ENCODE measurements around the gene HDAC3.

HDAC3 gene

GRCh38 chr5:141637767-141638419 is 1.2 kb upstream of the HDAC3 start:
- Histone ChIP-seq H3K4me3 (ENCODE audit: low read length) (peak overlapping the region; percentile 84), H3K9me3 (ENCODE audit: low read length) (no peaks in the 10 kb centered on the region), H3K36me3 (ENCODE audit: insufficient read depth, low read length) (peaks cover 11% of the 10 kb centered on the region), H2AFZ (ENCODE audit: low read depth, low read length) (peak overlapping the region; percentile 97), H3K4me1 (ENCODE audit: insufficient read depth, low read length) (peaks cover 23% of the 10 kb centered on the region), H3K27me3 (ENCODE audit: insufficient read depth, low read length) (no peaks in the 10 kb centered on the region)

GRCh38 chr5:141637123-141637766 is 596 bp upstream of the HDAC3 start:
- H3K4me3 ChIP-seq (ENCODE audit: low read length), result peak overlapping the region; percentile 84
- H3K27me3 ChIP-seq (ENCODE audit: insufficient read depth, low read length), result no peaks in the 10 kb centered on the region
- H3K9me3 ChIP-seq (ENCODE audit: low read length), result no peaks in the 10 kb centered on the region
- H2AFZ ChIP-seq (ENCODE audit: low read depth, low read length), result peak overlapping the region; percentile 97
- peaks cover 23% of the 10 kb centered on the region for H3K4me1 ChIP-seq (ENCODE audit: insufficient read depth, low read length)
- H3K36me3 ChIP-seq (ENCODE audit: insufficient read depth, low read length), result peaks cover 17% of the 10 kb centered on the region

GRCh38 chr5:141636106-141636412 is 590 bp downstream of the HDAC3 start:
- Histone ChIP-seq H3K9me3 (ENCODE audit: low read length) (no peaks in the 10 kb centered on the region), H3K36me3 (ENCODE audit: insufficient read depth, low read length) (peaks cover 19% of the 10 kb centered on the region), H3K4me3 (ENCODE audit: low read length) (peak overlapping the region; percentile 84), H2AFZ (ENCODE audit: low read depth, low read length) (peak overlapping the region; percentile 97), H3K27me3 (ENCODE audit: insufficient read depth, low read length) (no peaks in the 10 kb centered on the region), H3K4me1 (ENCODE audit: insufficient read depth, low read length) (peaks cover 23% of the 10 kb centered on the region)

GRCh38 chr5:141635646-141636045 is 1.0 kb downstream of the HDAC3 start:
- H3K9me3 ChIP-seq (ENCODE audit: low read length), result no peaks in the 10 kb centered on the region
- no peak overlapping the region for H2AFZ ChIP-seq (ENCODE audit: low read depth, low read length)
- peaks cover 23% of the 10 kb centered on the region for H3K4me1 ChIP-seq (ENCODE audit: insufficient read depth, low read length)
- H3K4me3 ChIP-seq (ENCODE audit: low read length), result peak overlapping the region; percentile 84
- H3K36me3 ChIP-seq (ENCODE audit: insufficient read depth, low read length), result peaks cover 20% of the 10 kb centered on the region
- H3K27me3 ChIP-seq (ENCODE audit: insufficient read depth, low read length), result no peaks in the 10 kb centered on the region

- H3K36me3 ChIP-seq (ENCODE audit: insufficient read depth, low read length), result peaks cover 26% of the 10 kb centered on the region
Observed at GRCh38 chr5:141634720-141635119, 1.9 kb downstream of the HDAC3 start.

GRCh38 chr5:141633871-141634561 is 2.6 kb downstream of the HDAC3 start:
- H3K4me1 ChIP-seq (ENCODE audit: insufficient read depth, low read length), result peaks cover 23% of the 10 kb centered on the region
- no peak overlapping the region for H2AFZ ChIP-seq (ENCODE audit: low read depth, low read length)
- H3K36me3 ChIP-seq (ENCODE audit: insufficient read depth, low read length), result peaks cover 33% of the 10 kb centered on the region
- no peak overlapping the region for H3K4me3 ChIP-seq (ENCODE audit: low read length)
- no peaks in the 10 kb centered on the region for H3K9me3 ChIP-seq (ENCODE audit: low read length)
- H3K27me3 ChIP-seq (ENCODE audit: insufficient read depth, low read length), result no peaks in the 10 kb centered on the region

More at GRCh38 chr5:141634720-141635119, 1.9 kb downstream of the HDAC3 start:
- Histone ChIP-seq H2AFZ (ENCODE audit: low read depth, low read length) (no peak overlapping the region), H3K9me3 (ENCODE audit: low read length) (no peaks in the 10 kb centered on the region), H3K4me3 (ENCODE audit: low read length) (no peak overlapping the region), H3K27me3 (ENCODE audit: insufficient read depth, low read length) (no peaks in the 10 kb centered on the region), H3K4me1 (ENCODE audit: insufficient read depth, low read length) (peaks cover 23% of the 10 kb centered on the region)

GRCh38 chr5:141632650-141633049 is 4.0 kb downstream of the HDAC3 start:
- Histone ChIP-seq H2AFZ (ENCODE audit: low read depth, low read length) (no peak overlapping the region), H3K36me3 (ENCODE audit: insufficient read depth, low read length) (peaks cover 44% of the 10 kb centered on the region), H3K4me1 (ENCODE audit: insufficient read depth, low read length) (peaks cover 18% of the 10 kb centered on the region), H3K27me3 (ENCODE audit: insufficient read depth, low read length) (no peaks in the 10 kb centered on the region), H3K4me3 (ENCODE audit: low read length) (no peak overlapping the region), H3K9me3 (ENCODE audit: low read length) (no peaks in the 10 kb centered on the region)

- Histone ChIP-seq H3K36me3 (ENCODE audit: insufficient read depth, low read length) (peaks cover 60% of the 10 kb centered on the region), H3K4me3 (ENCODE audit: low read length) (no peak overlapping the region), H3K27me3 (ENCODE audit: insufficient read depth, low read length) (no peaks in the 10 kb centered on the region), H3K4me1 (ENCODE audit: insufficient read depth, low read length) (peaks cover 12% of the 10 kb centered on the region), H3K9me3 (ENCODE audit: low read length) (no peaks in the 10 kb centered on the region), H2AFZ (ENCODE audit: low read depth, low read length) (no peak overlapping the region)
Observed at GRCh38 chr5:141630570-141631140, 6.0 kb downstream of the HDAC3 start.

GRCh38 chr5:141628175-141628788 is 8.4 kb downstream of the HDAC3 start:
- Histone ChIP-seq H3K9me3 (ENCODE audit: low read length) (no peaks in the 10 kb centered on the region), H3K27me3 (ENCODE audit: insufficient read depth, low read length) (no peaks in the 10 kb centered on the region), H3K4me3 (ENCODE audit: low read length) (no peak overlapping the region), H2AFZ (ENCODE audit: low read depth, low read length) (no peak overlapping the region), H3K36me3 (ENCODE audit: insufficient read depth, low read length) (peaks cover 75% of the 10 kb centered on the region), H3K4me1 (ENCODE audit: insufficient read depth, low read length) (no peaks in the 10 kb centered on the region)

GRCh38 chr5:141623611-141624010 is 13.0 kb downstream of the HDAC3 start:
- Histone ChIP-seq H3K27me3 (ENCODE audit: insufficient read depth, low read length) (no peaks in the 10 kb centered on the region), H3K4me1 (ENCODE audit: insufficient read depth, low read length) (no peaks in the 10 kb centered on the region), H3K36me3 (ENCODE audit: insufficient read depth, low read length) (peaks cover 66% of the 10 kb centered on the region), H2AFZ (ENCODE audit: low read depth, low read length) (no peak overlapping the region), H3K9me3 (ENCODE audit: low read length) (no peaks in the 10 kb centered on the region), H3K4me3 (ENCODE audit: low read length) (no peak overlapping the region)

- Histone ChIP-seq H3K4me3 (ENCODE audit: low read length) (no peak overlapping the region), H3K9me3 (ENCODE audit: low read length) (no peaks in the 10 kb centered on the region), H3K36me3 (ENCODE audit: insufficient read depth, low read length) (peaks cover 64% of the 10 kb centered on the region), H3K27me3 (ENCODE audit: insufficient read depth, low read length) (no peaks in the 10 kb centered on the region), H2AFZ (ENCODE audit: low read depth, low read length) (no peak overlapping the region), H3K4me1 (ENCODE audit: insufficient read depth, low read length) (no peaks in the 10 kb centered on the region)
Observed at GRCh38 chr5:141623186-141623585, 13.5 kb downstream of the HDAC3 start.

GRCh38 chr5:141618804-141619554 is 17.7 kb downstream of the HDAC3 start, which contains the start of gene DIAPH1:
Gene DIAPH1 (minus strand): TSS chr5:141619000. CDS start chr5:141618914, 86 bp downstream.
- peaks cover 12% of the 10 kb centered on the region for H3K4me1 ChIP-seq (ENCODE audit: insufficient read depth, low read length)
- H3K36me3 ChIP-seq (ENCODE audit: insufficient read depth, low read length), result peaks cover 30% of the 10 kb centered on the region
- peak within 1 kb of the TSS; percentile 91 for H3K4me3 ChIP-seq (ENCODE audit: low read length)

More at GRCh38 chr5:141618804-141619554, 17.7 kb downstream of the HDAC3 start, which contains the start of gene DIAPH1:
- no peaks in the 10 kb centered on the region for H3K27me3 ChIP-seq (ENCODE audit: insufficient read depth, low read length)
- peak within 1 kb of the TSS; percentile 87 for H2AFZ ChIP-seq (ENCODE audit: low read depth, low read length)
- peaks cover 7% of the 10 kb centered on the region for H3K9me3 ChIP-seq (ENCODE audit: low read length)
